ENCODE data around the gene PPIP5K2. TPM values are rescaled to one million over a fixed set of nuclear protein-coding genes. Genes with fewer than 3 reads are reported as not detected.

The PPIP5K2 gene
- total RNA-seq, 1 experiment from 2014 or later: 35.5 TPM

DNA sequence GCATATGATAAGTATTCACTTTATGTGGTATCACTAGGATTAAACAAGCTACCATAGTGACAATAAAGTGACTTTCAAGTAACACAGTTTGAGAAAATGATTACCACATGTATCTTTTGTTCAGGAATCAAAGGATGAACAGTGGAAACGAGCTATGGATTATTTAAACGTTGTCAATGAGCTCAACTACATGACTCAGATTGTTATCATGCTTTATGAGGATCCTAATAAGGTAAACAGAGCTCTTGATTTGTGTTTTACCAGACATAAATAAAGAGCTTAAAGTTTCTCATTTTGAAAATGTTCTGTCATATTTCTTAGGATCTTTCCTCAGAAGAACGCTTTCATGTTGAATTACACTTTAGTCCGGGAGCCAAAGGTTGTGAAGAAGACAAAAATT is 57.4 kb downstream of the PPIP5K2 start:
- BruUV-seq (replicated peaks): no TSS peak
- Histone ChIP-seq H3K36me3 (ENCODE audit: low read depth) (peaks cover 5% of the 10 kb centered on the region; the same call in 1 of the 2 replicates), H3K4me3 (no peak overlapping the region), H3K79me2 (ENCODE audit: low read depth) (no peaks in the 10 kb centered on the region), H2AFZ (no peak overlapping the region), H3K27ac (no peak overlapping the region), H4K20me1 (ENCODE audit: insufficient read depth) (no peaks in the 10 kb centered on the region; the same call in 1 of the 2 replicates), H3F3A (ENCODE audit: insufficient read depth, low read depth) (no peaks in the 10 kb centered on the region), H3K4me1 (replicated peaks; ENCODE audit: insufficient read depth) (no peaks in the 10 kb centered on the region), H3K9me3 (ENCODE audit: insufficient read depth, low read depth) (no peaks in the 10 kb centered on the region), H3K9me2 (ENCODE audit: insufficient read depth) (no peaks in the 10 kb centered on the region), H3K4me2 (no peak overlapping the region), H3K27me3 (ENCODE audit: insufficient read depth, low read depth) (no peaks in the 10 kb centered on the region)
- TF ChIP-seq, protein P1, sequence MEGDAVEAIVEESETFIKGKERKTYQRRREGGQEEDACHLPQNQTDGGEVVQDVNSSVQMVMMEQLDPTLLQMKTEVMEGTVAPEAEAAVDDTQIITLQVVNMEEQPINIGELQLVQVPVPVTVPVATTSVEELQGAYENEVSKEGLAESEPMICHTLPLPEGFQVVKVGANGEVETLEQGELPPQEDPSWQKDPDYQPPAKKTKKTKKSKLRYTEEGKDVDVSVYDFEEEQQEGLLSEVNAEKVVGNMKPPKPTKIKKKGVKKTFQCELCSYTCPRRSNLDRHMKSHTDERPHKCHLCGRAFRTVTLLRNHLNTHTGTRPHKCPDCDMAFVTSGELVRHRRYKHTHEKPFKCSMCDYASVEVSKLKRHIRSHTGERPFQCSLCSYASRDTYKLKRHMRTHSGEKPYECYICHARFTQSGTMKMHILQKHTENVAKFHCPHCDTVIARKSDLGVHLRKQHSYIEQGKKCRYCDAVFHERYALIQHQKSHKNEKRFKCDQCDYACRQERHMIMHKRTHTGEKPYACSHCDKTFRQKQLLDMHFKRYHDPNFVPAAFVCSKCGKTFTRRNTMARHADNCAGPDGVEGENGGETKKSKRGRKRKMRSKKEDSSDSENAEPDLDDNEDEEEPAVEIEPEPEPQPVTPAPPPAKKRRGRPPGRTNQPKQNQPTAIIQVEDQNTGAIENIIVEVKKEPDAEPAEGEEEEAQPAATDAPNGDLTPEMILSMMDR (conservative IDR thresholded peaks at IDR 0.05): no peak
- TF ChIP-seq EZH2 (IDR thresholded peaks at IDR 0.05; ENCODE audit: low read depth): no peak
- ChIA-PET CTCF (no interaction called here), POLR2A (ENCODE audit: unreplicated experiment) (no interaction called here)
- no peak for DNase-seq
- intact Hi-C loops (cut with micrococcal nuclease; ENCODE audit: unreplicated experiment): no loop called here

- no peak for TF ChIP-seq EZH2 (IDR thresholded peaks at IDR 0.05; ENCODE audit: low read depth)
- TF ChIP-seq, protein P1 (conservative IDR thresholded peaks at IDR 0.05): 0 out of 2 replicates have a peak, but pooled peaks have one; percentile 15
- H3K4me1 ChIP-seq (replicated peaks; ENCODE audit: insufficient read depth): no peaks in the 10 kb centered on the region
- no peak for DNase-seq
- no peaks in the 10 kb centered on the region for H3F3A ChIP-seq (ENCODE audit: insufficient read depth, low read depth)
- H2AFZ ChIP-seq: no peak overlapping the region
- ChIA-PET POLR2A (ENCODE audit: unreplicated experiment) (interaction anchor here (0.7 kb wide), 1 partner anchor 80 kb away, joined by 3 read pairs; no protein-coding TSS in a partner anchor), CTCF (no interaction called here)
- no peaks in the 10 kb centered on the region for H3K27me3 ChIP-seq (ENCODE audit: insufficient read depth, low read depth)
- H3K36me3 ChIP-seq (ENCODE audit: low read depth): peaks cover 5% of the 10 kb centered on the region; the same call in 1 of the 2 replicates
- H3K9me2 ChIP-seq (ENCODE audit: insufficient read depth): no peaks in the 10 kb centered on the region
- no peak overlapping the region for H3K4me2 ChIP-seq
- no peak overlapping the region for H3K27ac ChIP-seq
- H3K4me3 ChIP-seq: no peak overlapping the region
- no TSS peak for BruUV-seq (replicated peaks)
- H3K9me3 ChIP-seq (ENCODE audit: insufficient read depth, low read depth): no peaks in the 10 kb centered on the region
- no peaks in the 10 kb centered on the region; the same call in 1 of the 2 replicates for H4K20me1 ChIP-seq (ENCODE audit: insufficient read depth)
- intact Hi-C loops (cut with micrococcal nuclease; ENCODE audit: unreplicated experiment): no loop called here
- no peaks in the 10 kb centered on the region for H3K79me2 ChIP-seq (ENCODE audit: low read depth)
Observed at GRCh38 chr5:103178167-103178566, 58.1 kb downstream of the PPIP5K2 start.

DNA sequence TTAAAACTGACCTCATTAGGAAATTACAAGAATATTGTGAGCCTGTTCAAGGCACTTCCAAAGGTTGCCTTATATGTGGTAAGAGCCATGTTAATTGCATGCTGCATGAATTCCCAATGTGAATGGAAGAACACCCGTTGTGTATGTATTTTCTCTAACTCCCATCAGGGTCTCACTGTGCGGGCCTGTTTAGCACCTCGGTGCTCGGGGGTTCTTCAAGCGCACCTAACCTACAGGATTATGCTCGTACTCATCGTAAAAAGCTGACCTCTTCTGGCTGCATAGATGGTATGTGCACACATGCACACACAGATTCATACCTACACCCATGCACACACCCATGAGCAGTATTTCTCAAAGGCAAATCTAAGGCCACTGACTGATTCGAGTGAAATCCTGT is 66.1 kb downstream of the PPIP5K2 start:
- no peaks in the 10 kb centered on the region for H3K9me3 ChIP-seq (ENCODE audit: insufficient read depth, low read depth)
- no peaks in the 10 kb centered on the region for H3K79me2 ChIP-seq (ENCODE audit: low read depth)
- ChIA-PET CTCF (no interaction called here), POLR2A (ENCODE audit: unreplicated experiment) (interaction anchor here (0.7 kb wide), 1 partner anchor 644 kb away, joined by 3 read pairs; no protein-coding TSS in a partner anchor)
- no peaks in the 10 kb centered on the region for H3K9me2 ChIP-seq (ENCODE audit: insufficient read depth)
- H3K36me3 ChIP-seq (ENCODE audit: low read depth): no peaks in the 10 kb centered on the region; the same call in 1 of the 2 replicates
- DNase-seq: no peak
- H3K4me2 ChIP-seq: no peak overlapping the region
- no peaks in the 10 kb centered on the region for H3K27me3 ChIP-seq (ENCODE audit: insufficient read depth, low read depth)
- no peaks in the 10 kb centered on the region for H3F3A ChIP-seq (ENCODE audit: insufficient read depth, low read depth)
- intact Hi-C loops (cut with micrococcal nuclease; ENCODE audit: unreplicated experiment): no loop called here
- no peak overlapping the region for H3K4me3 ChIP-seq
- BruUV-seq (replicated peaks): no TSS peak
- H4K20me1 ChIP-seq (ENCODE audit: insufficient read depth): no peaks in the 10 kb centered on the region
- TF ChIP-seq, protein P1 (conservative IDR thresholded peaks at IDR 0.05): no peak
- no peak for TF ChIP-seq EZH2 (IDR thresholded peaks at IDR 0.05; ENCODE audit: low read depth)
- no peaks in the 10 kb centered on the region for H3K4me1 ChIP-seq (replicated peaks; ENCODE audit: insufficient read depth)
- no peak overlapping the region for H3K27ac ChIP-seq
- H2AFZ ChIP-seq: no peak overlapping the region

All from PC-9 (cell line).